ENCODE measurements around the gene SREBF2.

The SREBF2 gene

DNA sequence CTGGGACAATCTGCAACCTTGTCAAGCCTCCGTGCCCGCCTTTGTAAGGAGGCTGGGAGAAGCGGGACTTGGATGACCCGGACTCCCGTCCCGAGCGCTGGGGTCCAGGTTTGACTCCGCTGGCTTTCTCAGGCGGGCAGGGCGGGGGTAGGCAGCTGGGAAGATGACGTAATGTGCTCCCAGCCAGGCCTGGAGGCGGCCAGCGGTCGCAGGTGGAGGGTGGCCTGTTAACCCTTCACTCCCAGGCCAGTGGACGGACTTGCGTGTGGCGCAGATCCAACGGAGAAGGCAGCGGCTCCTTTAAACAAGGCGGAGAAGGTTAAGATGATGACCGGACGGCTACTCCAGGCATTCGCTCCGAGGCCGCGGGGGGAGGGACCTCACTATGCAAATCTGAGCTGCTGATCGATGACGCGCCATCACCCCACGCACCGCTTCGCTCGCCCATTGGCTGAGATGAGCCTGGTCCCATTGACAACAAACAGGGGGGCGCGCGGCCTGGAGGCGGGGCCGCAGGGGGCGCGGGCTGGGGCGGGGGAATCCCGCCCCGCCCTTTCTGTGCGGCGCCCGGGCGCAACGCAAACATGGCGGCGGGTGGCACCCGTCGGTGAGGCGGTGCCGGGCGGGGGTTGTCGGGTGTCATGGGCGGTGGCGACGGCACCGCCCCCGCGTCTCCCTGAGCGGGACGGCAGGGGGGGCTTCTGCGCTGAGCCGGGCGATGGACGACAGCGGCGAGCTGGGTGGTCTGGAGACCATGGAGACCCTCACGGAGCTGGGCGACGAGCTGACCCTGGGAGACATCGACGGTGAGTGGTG is at the start of gene SREBF2:
TSS of gene SREBF2 (plus strand) at position 553 of the 816 bp plus-strand sequence. CDS start at position 719, 166 bp downstream.
- DNase-seq: peak; percentile 98

DNA sequence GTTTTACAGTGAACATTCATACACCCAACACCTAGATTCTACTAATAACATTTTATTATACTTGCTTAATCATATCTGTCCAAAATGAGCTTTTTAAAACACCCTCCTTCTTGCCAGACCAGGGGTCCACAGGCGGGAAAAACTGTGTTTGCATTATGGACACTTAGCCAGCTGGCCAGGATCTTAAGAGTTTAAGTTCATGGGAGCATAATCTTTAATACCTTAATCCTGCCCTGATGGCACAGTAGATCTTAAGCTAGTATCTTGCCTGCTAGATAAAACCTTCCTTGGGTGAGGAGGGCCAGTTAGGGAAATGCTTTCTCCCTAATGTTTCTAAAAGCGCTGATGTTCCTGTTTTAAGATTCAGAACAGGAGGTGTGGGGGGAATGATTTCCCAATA is 45.6 kb upstream of the SREBF2 start:
- DNase-seq: no peak

DNA sequence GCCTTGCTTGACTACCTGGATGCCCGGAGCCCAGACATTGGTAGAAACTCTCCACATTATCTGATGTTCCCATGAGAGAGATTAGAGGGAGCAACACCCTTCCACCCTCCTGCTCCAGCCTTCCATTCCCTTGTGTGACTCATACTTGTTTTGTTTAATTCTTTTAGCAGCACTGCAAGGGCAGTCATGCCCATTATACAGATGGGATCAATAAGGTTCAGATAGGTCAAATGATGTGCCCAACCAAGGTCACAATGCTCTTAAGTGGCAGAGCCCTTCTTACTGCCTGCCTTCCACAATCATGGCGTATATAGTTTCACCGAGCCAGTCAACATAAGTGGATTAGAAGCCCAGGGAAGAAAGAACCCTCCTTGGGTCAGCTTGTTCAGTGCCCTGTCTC is 39.0 kb upstream of the SREBF2 start:
- no peak for DNase-seq

DNA sequence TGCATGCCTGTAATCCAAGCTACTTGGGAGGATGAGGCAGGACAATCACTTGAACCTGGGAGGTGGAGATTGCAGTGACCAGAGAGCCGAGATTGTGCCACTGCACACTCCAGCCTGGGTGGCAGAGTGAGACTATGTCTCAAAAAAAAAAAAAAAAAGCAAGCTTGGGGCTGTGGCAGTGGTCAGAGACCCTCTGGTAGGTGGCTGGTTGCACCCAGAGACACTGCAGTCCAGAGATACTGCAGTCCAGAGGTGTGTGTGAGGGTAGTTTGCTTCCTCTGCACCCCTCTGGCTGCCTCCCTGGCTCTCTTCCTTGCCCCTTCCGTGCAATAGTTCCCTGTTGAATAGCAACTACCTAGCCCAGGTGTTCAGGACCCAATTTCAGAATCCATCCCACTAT is 34.2 kb upstream of the SREBF2 start:
- DNase-seq: no peak

DNA sequence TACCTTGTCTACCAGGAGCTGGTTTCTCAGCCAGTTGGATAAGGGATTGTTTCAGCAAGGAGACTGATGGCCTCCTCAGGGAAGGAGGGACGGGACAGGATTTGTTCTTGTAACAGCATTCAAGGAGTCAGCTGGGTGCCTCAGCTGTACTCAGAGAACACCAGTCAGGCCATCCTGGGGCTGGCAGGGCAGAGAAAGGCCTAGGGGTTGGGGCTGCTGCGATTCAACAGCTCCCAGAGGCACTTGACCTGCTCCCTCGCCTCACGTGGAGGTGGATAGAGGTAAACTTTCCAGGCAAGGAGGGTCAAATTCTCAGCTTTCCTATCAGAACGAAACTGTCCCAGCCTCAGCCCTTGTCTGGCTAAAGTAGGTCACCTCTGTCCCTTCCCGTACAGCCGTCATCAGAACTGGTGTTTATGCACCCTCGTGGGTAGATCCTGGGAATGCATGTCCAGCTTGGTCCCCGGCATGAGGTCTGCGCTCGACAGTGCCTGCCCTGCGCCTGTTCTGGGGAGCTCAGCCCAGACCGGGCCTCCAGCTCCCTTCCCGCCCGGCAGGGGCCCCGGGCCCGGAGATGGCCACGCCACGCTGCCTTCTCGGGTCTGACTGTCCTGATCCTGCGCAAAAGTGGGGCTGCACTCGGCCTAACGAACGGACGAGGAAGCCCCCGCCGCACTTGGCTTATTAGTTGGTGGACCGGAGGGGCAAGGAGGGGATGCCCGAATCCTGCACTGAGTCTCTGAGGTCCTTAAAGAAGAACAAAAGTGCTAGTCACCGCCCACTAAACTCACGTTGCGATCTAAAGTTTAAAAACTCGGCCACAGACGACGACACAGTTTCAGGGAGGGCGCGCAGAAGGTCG is 33.2 kb upstream of the SREBF2 start:
- no peak for DNase-seq

DNA sequence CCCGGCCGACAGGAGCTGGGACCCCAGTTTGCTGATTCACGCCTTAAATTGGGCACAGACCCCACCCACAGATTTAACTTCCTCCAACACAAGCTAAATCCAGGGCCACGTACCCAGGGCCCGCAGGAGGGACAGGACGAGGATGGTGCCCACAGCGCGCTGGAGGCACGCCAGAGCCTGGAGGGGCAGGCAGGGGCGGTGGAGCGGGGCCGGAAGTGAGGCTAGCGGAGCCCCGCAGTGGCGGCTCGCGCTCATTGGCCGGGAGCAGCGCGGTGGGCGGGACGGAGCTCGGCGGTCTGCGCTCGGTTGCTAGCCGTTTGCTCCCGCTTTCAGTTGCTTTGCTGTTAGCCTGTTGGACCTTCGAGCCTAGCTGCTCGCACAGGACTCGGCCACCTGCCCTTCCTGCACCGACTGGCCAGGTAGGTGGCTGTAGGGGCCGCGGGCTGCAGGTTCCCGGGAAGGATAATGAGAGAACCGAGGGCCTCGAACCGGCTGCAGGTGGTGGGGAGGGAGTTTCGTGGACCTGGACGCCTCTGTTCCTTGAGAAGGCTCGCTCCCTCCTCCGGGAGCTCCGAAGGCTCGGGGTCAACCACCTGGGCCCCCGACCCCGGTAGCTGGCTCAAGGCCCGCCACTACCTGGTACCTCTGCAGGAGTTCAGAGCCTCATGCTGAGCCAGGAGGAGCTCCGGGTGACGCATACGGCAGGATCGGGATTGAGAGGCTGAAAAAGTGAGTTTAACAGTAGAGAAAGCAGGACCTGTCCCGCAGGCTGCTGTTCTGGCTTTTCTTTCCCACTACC is 32.4 kb upstream of the SREBF2 start, which contains the start of gene CCDC134:
TSS of gene CCDC134 (plus strand) at position 332 of the 799 bp plus-strand sequence. CDS start 8,212 bp downstream, outside the sequence.
- peak; percentile 96 for DNase-seq

DNA sequence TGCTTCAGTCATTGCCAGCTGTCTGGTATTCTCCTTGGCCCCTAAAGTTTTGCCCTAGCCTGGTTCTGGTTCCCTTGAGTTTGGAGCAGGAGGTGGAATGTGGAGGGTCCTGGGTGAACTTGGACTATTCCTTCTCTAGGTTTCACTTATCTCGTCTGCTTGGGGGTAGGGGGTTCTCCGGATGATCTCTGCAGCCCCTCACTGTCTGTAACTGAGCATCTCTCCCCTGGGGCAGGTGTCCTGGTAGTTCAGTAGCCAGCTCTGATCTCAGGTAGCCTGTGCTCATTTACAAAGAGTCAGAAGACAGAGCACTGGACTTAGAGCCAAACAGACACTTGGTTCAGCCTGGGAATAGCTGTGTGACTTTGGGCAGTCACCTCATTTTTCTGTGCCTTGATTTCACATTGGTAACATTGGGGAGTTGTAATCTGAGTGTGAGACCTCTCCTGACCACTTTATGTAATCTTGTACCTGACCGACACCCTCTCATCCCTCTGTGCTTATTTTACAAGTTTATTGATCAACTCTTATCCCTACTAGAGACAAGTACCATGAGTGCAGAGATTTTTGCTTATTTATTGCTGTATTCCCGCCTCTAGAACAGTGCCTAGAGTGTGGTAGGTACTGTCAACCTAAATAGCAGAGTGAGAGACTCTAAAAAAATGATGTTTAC is 31.6 kb upstream of the SREBF2 start:
- no peak for DNase-seq

DNA sequence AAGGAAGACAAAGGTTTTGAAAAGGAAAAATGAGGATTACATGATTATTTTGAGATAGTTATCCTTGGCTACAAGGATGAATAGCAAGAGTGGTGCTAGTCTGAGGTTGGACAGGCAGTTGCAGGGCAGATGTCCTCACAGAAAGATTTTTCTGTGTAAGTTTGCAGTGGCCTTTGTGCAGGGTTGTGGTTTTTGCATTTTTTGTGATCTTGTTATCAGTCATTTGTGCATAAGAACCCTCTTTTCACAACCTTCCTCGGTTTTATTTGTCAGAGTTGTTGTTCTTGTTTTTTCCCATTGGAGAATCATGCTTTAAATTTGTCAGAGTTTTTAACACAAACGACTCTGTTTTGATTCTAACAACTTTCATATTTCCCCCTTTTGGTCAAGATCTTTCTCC is 31.0 kb upstream of the SREBF2 start:
- DNase-seq: no peak

DNA sequence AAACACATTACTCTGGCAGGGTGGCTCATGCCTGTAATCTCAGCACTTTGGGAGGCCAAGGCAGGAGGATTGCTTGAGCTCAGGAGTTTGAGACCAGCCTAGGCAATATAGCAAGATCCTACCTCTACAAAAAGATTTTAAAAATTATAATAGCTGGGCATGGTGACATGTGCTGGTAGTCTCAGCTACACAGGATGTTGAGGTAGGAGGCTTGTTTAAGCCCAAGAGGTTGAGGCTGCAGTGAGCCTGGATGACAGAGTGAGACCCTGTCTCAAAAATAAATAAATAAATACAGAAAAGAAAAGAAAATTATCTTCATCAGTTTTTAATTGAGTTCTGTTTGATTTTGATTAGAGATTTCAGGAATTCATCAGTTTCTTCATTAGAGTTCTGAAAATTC is 27.3 kb upstream of the SREBF2 start:
- DNase-seq: no peak

DNA sequence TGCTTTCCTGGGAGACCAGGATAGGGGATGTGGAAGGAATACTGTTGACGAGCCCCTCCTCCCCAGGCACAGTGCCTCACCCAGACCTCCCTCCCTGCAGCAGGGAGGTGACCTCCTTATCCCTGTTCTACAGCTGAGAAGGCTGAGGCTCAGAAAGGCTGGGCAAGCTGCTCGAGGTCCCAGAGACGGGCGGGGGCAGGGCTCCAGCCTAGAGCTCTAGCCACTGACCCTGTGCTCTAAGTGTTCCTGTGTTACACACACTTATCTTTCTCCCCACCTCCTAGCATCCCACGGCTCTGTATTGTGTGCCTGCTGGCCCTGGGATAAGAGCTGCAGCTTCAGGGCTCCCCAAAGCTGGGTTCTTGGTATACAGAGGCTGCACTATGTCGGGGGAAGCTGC is 24.5 kb upstream of the SREBF2 start:
- no peak for DNase-seq

DNA sequence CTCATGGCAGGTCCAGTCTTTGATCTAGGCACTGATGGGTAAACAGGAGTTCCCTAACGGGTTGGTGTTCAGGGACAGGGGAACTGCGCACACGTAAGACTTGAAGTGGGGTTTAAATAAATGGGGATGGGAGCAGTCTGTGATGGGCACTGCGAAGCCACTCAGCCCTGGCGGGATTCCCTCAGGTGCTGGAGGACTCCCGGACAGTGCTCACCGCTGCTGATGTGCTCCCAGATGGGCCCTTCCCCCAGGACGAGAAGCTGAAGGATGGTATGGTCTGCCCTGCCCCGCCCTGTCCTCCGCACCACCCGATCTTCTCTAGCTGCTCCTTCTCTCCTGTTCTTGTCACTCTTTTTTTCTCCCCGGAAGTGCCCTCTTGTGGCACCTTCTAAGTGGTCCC is 22.9 kb upstream of the SREBF2 start:
- DNase-seq: no peak

DNA sequence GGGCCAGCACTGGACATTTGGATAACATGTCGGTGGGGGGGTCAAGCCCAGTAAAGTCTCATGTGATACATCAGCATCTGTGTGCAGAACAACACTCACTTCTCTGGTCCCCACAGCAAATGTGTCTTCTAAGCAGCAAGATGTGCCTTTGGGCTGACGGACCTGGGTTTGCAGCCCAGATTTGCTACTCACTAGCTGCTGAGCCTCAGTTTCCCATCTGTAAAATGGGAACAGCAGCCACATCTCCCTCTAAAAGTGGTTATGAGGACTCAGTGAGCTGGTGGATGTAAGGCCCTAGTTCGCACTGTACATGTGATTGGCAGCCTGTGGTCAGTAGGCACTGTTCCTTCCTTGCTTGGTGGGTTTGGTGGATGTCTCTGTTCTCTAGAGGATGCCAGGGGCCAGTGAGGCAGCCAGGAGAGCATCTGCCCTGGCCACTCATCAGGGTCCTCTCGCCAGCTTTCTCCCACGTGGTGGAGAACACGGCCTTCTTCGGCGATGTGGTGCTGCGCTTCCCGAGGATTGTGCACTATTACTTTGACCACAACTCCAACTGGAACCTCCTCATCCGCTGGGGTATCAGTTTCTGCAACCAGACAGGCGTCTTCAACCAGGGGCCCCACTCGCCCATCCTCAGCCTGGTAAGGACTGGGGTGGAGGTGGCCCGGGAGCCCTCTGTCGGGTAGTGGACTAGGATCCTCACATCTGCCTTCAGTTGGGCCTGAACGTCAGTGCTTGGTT is 19.9 kb upstream of the SREBF2 start:
- DNase-seq: no peak

DNA sequence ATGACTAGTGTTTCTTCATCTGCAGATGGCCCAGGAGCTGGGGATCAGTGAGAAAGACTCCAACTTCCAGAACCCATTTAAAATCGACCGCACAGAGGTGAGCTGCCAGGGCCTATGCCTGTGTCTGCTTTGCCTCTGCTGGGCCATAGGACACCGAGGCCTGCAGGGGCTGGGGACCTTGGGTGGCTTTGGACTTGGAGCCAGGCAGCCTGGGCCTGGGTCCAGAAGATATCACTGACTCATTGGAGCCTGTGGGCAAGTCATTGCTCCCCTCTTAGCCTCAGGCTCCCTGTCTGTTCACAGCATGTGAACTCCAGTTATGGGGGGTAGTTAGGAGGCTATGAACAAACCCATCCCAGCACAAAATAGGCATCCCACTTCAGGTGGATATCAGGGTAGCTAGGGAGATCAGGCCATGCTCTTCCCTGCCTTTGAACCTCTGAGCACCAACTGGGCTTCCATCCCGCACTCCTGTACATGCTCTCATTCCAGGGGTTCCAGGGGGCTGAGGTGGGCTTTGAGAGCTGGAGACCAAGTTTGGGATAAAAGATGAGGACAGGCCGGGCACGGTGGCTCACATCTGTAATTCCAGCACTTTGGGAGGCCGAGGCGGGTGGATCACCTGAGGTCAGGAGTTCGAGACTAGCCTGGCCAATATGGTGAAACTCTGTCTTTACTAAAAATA is 19.0 kb upstream of the SREBF2 start:
- no peak for DNase-seq

DNA sequence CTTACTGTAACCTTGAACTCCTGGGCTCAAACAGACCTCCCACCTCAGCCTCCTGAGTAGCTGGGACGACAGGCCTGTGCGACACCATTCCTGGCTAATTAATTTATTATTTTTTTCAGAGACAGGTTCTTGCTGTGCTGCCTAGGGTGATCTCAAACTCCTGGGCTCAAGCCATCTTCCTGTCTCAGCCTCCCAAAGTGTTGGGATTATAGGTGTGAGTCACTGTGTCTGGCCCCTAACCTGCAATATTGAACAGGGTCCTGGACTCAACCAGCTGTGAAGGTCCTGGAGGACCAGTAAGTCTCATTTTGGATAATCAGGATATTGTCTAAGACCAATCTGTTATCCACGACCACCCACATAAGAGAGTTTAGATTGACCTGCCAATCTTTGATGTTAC is 17.2 kb upstream of the SREBF2 start:
- DNase-seq: no peak

DNA sequence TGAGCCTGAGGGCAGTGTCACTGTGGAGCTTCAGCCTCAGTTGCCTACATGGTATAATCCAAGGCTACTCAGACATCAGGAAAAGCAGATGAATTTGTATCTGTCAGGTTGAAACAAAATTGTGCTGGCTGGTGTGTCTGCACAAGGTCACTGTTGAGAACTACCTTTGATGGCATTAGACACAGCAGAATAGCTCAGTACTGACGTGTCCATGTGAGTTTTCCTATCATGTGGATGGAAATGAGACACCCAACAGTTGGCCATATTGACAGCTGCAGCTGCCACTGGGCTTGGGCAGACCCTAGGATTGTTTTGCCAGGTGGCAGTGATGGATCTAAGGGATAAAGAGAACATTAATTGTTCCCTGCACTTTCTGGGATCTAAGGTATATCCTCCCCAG is 16.7 kb upstream of the SREBF2 start:
- DNase-seq: no peak

DNA sequence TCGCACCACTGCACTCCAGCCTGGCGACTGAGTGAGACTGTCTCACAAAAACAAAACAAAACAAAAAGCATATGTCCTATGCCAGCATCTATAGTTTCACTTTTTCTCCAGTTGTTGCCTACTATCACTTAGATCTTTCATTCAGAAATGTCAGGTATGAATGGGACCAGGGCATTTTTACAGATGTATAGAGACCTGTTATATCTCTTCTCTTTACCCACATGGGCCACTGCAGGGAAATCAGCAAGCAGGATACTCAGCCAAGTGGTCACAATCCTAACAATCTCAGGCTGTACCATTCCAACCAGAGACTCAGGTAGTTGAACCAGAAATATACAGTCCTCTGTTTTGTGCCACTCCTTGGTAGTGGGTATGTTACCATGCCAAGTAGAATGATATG is 16.0 kb upstream of the SREBF2 start:
- DNase-seq: no peak

DNA sequence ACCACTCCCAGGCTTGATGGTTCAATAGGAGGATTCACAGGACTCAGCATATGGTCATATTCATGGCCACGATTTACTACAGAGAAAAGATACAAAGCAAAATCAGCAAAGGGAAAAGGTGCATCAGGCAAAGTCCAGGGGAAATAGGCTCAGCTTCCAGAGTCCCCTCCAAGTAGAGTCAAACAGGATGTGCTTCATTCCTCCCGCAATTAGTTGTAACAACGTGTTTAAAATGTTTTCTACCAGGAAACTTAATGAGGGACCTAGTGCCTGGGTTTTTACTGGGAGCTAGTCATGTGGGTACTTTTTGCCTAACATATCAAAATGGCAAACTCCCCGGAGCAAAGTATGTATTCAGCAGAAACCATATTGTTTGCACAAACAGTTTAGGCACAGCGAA is 14.9 kb upstream of the SREBF2 start:
- no peak for DNase-seq

DNA sequence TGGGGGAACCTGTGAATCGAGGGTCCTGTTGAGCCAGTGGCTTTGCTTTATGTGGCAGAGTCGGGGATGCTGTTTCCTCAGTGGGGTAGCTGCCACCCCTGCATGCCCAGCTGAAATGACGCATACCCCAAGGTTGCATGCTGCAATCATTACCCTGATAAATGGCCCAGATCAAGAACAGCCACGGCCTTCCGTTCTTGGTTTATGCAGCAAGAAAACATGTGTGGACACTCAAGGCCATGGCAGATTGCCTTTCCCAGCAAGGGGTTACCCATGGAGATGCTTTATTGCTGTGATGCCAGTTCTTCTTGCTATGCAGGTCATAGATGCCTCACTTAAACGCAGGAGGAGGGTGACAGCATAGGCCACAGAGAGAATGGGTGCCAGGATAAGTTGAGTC is 14.3 kb upstream of the SREBF2 start:
- no peak for DNase-seq

DNA sequence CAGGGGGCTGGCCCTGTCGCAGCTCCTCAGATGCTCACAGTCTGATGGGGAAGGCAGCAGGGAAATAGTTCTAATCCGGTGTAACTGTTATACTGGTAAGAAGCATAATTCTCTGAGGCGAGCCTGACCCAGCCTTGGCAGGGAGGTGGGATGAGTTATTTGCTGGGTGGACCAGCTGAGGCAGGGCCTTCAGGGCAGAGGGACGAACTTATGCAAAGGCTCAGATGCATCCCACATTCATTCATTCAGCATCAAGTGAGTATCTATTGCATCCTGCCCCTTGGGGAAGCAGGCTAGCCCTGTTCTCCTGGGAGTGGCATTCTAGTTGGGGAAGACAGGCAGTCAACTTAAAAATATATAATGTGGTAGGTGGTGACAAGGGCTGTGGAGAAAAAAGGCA is 13.6 kb upstream of the SREBF2 start:
- no peak for DNase-seq

DNA sequence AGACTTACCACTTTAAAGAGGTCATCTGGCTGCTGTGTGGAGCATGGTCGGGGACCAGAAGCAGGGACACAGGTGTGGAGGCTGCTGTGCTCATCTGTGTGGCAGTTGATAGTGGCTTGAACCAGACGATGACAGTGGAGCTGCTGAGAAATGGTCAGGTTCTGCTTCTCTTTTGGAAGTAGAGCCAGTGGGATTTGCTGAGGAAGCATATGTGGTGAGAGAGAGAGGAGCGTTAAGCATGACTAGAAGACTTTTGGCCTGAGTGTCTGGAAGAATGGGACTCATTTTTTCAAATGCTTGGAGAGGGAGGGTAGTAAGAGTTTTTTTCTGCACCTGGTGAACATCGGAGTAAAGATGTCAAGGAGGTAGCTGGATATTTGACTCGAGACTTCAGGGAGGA is 12.5 kb upstream of the SREBF2 start:
- no peak for DNase-seq
